Neural progenitor cell (in vitro differentiated cells): ENCODE data around the gene TICAM1. TPM values are rescaled to one million over a fixed set of nuclear protein-coding genes. Genes with fewer than 3 reads are reported as not detected.

Source experiments
- DNase-seq: peaks from one replicate; pipeline ENCODE4 v3.0.0-alpha.2; 2016; ENCODE audit warnings: low spot score
- H2AFZ ChIP-seq: fragments of 200-600 bp; sonication (generic); replicated peaks from 2 replicates; pipeline ENCODE4 v1.6.1; 2016; ENCODE audit warnings: antibody characterized with exemption
- H3F3A ChIP-seq: fragments of 200-600 bp; sonication (generic); 2 replicates; pipeline ENCODE4 v1.6.1; 2016; ENCODE audit warnings: antibody characterized with exemption, low read depth
- H3K27ac ChIP-seq: fragments of 200-600 bp; sonication (generic); 2 replicates; pipeline ENCODE4 v1.5.1; 2016; ENCODE audit warnings: mild to moderate bottlenecking
- H3K27me3 ChIP-seq: fragments of 200-600 bp; sonication (generic); 2 replicates; pipeline ENCODE4 v1.6.1; 2016; ENCODE audit warnings: mild to moderate bottlenecking, moderate library complexity
- H3K36me3 ChIP-seq: fragments of 200-600 bp; sonication (generic); 2 replicates; pipeline ENCODE4 v1.5.1; 2016
- H3K4me1 ChIP-seq: fragments of 200-600 bp; sonication (generic); 2 replicates; pipeline ENCODE4 v1.6.1; 2016; ENCODE audit warnings: mixed run types
- H3K4me2 ChIP-seq: fragments of 200-600 bp; sonication (generic); 2 replicates; pipeline ENCODE4 v1.6.1; 2016
- H3K4me3 ChIP-seq: fragments of 200-600 bp; sonication (generic); 2 replicates; pipeline ENCODE4 v1.5.1; 2016
- H3K79me2 ChIP-seq: fragments of 200-600 bp; sonication (generic); 2 replicates; pipeline ENCODE4 v1.6.1; 2016; ENCODE audit warnings: low read depth
- H3K9ac ChIP-seq: fragments of 200-600 bp; sonication (generic); 2 replicates; pipeline ENCODE4 v1.6.1; 2016
- H3K9me3 ChIP-seq: fragments of 200-600 bp; sonication (generic); 2 replicates; pipeline ENCODE4 v1.5.1; 2016; ENCODE audit warnings: low read depth
- H4K20me1 ChIP-seq: fragments of 200-600 bp; sonication (generic); 2 replicates; pipeline ENCODE4 v1.6.1; 2016; ENCODE audit warnings: low read depth
- H3K27ac Mint-ChIP-seq: 3 replicates; pipeline ENCODE4 v1.8.0; 2021; ENCODE audit warnings: mixed read lengths
- H3K27me3 Mint-ChIP-seq: 2 replicates; pipeline ENCODE4 v1.8.0; 2022; ENCODE audit warnings: low read depth, mild to moderate bottlenecking, inconsistent platforms, moderate library complexity, mixed read lengths; ENCODE audit not compliant: insufficient read depth
- H3K36me3 Mint-ChIP-seq: 3 replicates; pipeline ENCODE4 v1.8.0; 2021; ENCODE audit warnings: mixed read lengths
- H3K4me1 Mint-ChIP-seq: 3 replicates; pipeline ENCODE4 v1.8.0; 2021; ENCODE audit warnings: mixed read lengths
- H3K4me3 Mint-ChIP-seq: 3 replicates; pipeline ENCODE4 v1.8.0; 2021; ENCODE audit warnings: mild to moderate bottlenecking, moderate library complexity, mixed read lengths
- H3K9me3 Mint-ChIP-seq: 3 replicates; pipeline ENCODE4 v1.8.0; 2020; ENCODE audit warnings: mixed read lengths
- EZH2 ChIP-seq: fragments of 200-600 bp; sonication (generic); IDR thresholded peaks from 2 replicates; pipeline ENCODE4 v1.6.1; 2017; ENCODE audit warnings: antibody characterized with exemption, mild to moderate bottlenecking, moderate library complexity
- EZH2phosphoT487 ChIP-seq: fragments of 200-600 bp; sonication (generic); IDR thresholded peaks from 2 replicates; pipeline ENCODE4 v1.6.1; 2017; ENCODE audit warnings: antibody characterized with exemption
- total RNA-seq: library from RNA; depleted of rRNA; stranded (reverse); fragments of >200 nt; gene quantifications from 2 replicates; pipeline ENCODE4 v1.2.3, GENCODE V29; 2015; ENCODE audit warnings: low replicate concordance
- TF ChIP-seq, protein P1 (sequence below): fragments of 200-600 bp; sonication (generic); IDR thresholded peaks from 2 replicates; pipeline ENCODE4 v1.5.1; 2017; ENCODE audit warnings: antibody characterized with exemption, mild to moderate bottlenecking

Gene TICAM1
- total RNA-seq, 1 donor from 2014 or later: not detected

DNA sequence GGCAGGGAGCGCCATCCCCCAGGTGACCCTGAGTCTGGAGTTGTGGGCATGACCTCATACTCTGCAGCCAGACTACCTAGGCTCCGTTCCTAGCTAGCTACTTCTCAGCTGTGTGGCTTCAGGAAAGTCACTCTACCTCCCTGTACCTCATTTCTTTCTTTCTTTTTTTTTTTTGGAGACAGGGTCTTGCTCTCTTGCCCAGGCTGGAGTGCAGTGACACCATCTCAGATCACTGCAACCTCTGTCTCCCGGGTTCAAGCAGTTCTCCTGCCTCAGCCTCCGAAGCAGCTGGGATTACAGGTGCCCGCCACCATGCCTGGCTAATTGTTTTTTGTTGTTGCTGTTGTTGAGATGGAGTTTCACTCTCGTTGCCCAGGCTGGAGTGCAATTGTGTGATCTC, 21.0 kb upstream of the TICAM1 start:
- TF ChIP-seq EZH2phosphoT487 (no peak), EZH2 (no peak)
- TF ChIP-seq, protein P1, sequence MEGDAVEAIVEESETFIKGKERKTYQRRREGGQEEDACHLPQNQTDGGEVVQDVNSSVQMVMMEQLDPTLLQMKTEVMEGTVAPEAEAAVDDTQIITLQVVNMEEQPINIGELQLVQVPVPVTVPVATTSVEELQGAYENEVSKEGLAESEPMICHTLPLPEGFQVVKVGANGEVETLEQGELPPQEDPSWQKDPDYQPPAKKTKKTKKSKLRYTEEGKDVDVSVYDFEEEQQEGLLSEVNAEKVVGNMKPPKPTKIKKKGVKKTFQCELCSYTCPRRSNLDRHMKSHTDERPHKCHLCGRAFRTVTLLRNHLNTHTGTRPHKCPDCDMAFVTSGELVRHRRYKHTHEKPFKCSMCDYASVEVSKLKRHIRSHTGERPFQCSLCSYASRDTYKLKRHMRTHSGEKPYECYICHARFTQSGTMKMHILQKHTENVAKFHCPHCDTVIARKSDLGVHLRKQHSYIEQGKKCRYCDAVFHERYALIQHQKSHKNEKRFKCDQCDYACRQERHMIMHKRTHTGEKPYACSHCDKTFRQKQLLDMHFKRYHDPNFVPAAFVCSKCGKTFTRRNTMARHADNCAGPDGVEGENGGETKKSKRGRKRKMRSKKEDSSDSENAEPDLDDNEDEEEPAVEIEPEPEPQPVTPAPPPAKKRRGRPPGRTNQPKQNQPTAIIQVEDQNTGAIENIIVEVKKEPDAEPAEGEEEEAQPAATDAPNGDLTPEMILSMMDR: no peak
- Histone ChIP-seq H3F3A (no peaks in the 10 kb centered on the region), H3K4me2 (no peak overlapping the region), H3K36me3 (no peaks in the 10 kb centered on the region), H3K9me3 (no peaks in the 10 kb centered on the region), H2AFZ (no peak overlapping the region), H3K4me1 (no peaks in the 10 kb centered on the region), H3K9ac (no peak overlapping the region), H3K27ac (no peak overlapping the region), H4K20me1 (peaks cover 3% of the 10 kb centered on the region), H3K4me3 (no peak overlapping the region), H3K79me2 (no peaks in the 10 kb centered on the region), H3K27me3 (no peaks in the 10 kb centered on the region)
- Mint-ChIP-seq H3K27me3 (peaks cover 2% of the 10 kb centered on the region), H3K4me3 (no peak overlapping the region), H3K36me3 (peaks cover 13% of the 10 kb centered on the region), H3K4me1 (no peaks in the 10 kb centered on the region), H3K27ac (no peak overlapping the region), H3K9me3 (no peaks in the 10 kb centered on the region)
- no peak for DNase-seq

DNA sequence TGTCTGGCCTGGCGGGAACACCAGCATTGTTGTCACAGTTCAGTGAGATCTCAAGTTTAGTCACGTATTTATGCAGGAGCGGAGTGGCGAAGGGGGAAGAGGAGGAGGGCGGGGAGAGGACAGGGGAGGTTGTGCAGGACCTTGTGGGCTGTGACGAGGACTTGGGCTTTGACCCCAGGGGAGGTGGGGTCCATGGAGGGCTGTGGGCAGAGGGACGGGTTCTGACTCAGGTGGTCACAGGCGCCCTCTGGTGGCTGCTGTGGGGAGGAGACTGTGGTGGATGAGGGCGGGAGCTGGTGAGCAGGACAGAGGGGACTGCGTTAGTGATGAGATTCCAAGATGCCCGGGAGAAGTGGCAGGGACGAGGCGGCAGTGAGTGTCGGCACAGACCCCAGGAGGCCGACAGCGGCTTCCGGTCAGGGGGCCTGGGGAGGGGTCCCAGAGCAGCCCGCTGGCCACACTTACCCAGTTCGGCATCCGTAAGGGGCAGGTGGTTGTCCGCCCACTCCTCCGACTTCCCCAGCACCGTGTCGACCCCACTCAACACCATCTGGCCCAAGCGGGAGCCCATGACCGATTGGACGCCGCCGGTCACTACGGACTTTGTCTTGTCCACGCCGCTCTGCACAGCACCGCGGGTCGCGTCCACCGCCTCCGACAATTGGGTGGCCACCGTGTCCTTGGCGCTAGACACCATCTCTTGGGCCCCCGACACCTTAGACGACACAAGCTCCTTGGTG, 20.2 kb upstream of the TICAM1 start:
- Histone ChIP-seq H3K9me3 (no peaks in the 10 kb centered on the region), H3K4me1 (no peaks in the 10 kb centered on the region), H3K4me3 (no peak overlapping the region), H3K9ac (no peak overlapping the region), H3K27ac (no peak overlapping the region), H4K20me1 (peaks cover under 1% of the 10 kb centered on the region), H3K79me2 (no peaks in the 10 kb centered on the region), H3K27me3 (no peaks in the 10 kb centered on the region), H3K4me2 (no peak overlapping the region), H3K36me3 (no peaks in the 10 kb centered on the region), H2AFZ (no peak overlapping the region), H3F3A (no peaks in the 10 kb centered on the region)
- Mint-ChIP-seq H3K36me3 (peaks cover 10% of the 10 kb centered on the region), H3K9me3 (no peaks in the 10 kb centered on the region), H3K4me1 (no peaks in the 10 kb centered on the region), H3K27ac (peak overlapping the region; percentile 83), H3K27me3 (peaks cover 2% of the 10 kb centered on the region), H3K4me3 (no peak overlapping the region)
- DNase-seq: peak; percentile 71
- TF ChIP-seq EZH2phosphoT487 (no peak), EZH2 (no peak)
- TF ChIP-seq, protein P1: peak; percentile 79

DNA sequence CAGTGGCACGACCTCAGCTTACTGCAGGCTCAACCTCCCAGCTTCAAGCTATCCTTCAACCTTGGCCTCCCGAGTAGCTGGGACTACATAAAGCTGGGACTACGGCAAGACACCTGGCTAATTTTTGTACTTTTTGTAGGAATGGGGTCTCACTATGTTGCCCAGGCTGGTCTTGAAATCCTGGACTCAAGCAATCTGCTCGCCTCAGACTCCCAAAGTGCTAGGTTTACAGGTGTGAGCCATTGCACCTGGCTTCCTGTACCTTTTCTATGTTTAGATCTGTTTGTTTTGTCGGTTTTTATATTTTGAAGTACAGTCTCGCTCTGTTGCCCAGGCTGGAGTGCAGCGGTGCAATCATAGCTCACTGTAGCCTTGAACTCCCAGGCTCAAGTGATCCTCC, 17.5 kb upstream of the TICAM1 start:
- H3K9ac ChIP-seq: no peak overlapping the region
- H3K4me2 ChIP-seq: no peak overlapping the region
- H3K27ac Mint-ChIP-seq: no peak overlapping the region
- H2AFZ ChIP-seq: no peak overlapping the region
- no peaks in the 10 kb centered on the region for H4K20me1 ChIP-seq
- H3K4me3 Mint-ChIP-seq: no peak overlapping the region
- H3K9me3 Mint-ChIP-seq: no peaks in the 10 kb centered on the region
- H3K27me3 ChIP-seq: no peaks in the 10 kb centered on the region
- no peaks in the 10 kb centered on the region for H3K9me3 ChIP-seq
- DNase-seq: no peak
- peaks cover 2% of the 10 kb centered on the region for H3K27me3 Mint-ChIP-seq
- H3K27ac ChIP-seq: no peak overlapping the region
- H3K36me3 ChIP-seq: no peaks in the 10 kb centered on the region
- peaks cover 11% of the 10 kb centered on the region for H3K36me3 Mint-ChIP-seq
- no peaks in the 10 kb centered on the region for H3K4me1 ChIP-seq
- no peaks in the 10 kb centered on the region for H3K79me2 ChIP-seq
- TF ChIP-seq EZH2phosphoT487: no peak
- TF ChIP-seq, protein P1: no peak
- TF ChIP-seq EZH2: no peak
- no peaks in the 10 kb centered on the region for H3K4me1 Mint-ChIP-seq
- H3F3A ChIP-seq: no peaks in the 10 kb centered on the region
- no peak overlapping the region for H3K4me3 ChIP-seq
